Endothelial cell (in vitro differentiated cells): ENCODE results near the gene CABP2. TPM values are rescaled to one million over a fixed set of nuclear protein-coding genes. Genes with fewer than 3 reads are reported as not detected.
"Not testable (repeated sequence)": the region's sequence is repeated elsewhere in the genome, so short reads cannot be mapped to it uniquely, and the experiment has no call there.

Experiments
- DNase-seq: peaks from one replicate; pipeline ENCODE4 v3.0.0; 2021; ENCODE audit warnings: low spot score
- H3K27ac Mint-ChIP-seq: one replicate; pipeline ENCODE4 v1.8.0; 2021; ENCODE audit warnings: mixed read lengths, inconsistent platforms; ENCODE audit not compliant: unreplicated experiment
- H3K27me3 Mint-ChIP-seq: one replicate; pipeline ENCODE4 v1.8.0; 2021; ENCODE audit warnings: mild to moderate bottlenecking, moderate library complexity, mixed read lengths, inconsistent platforms; ENCODE audit not compliant: unreplicated experiment
- H3K36me3 Mint-ChIP-seq: one replicate; pipeline ENCODE4 v1.8.0; 2021; ENCODE audit warnings: mild to moderate bottlenecking, low read depth, mixed read lengths, inconsistent platforms; ENCODE audit not compliant: unreplicated experiment
- H3K4me1 Mint-ChIP-seq: one replicate; pipeline ENCODE4 v1.8.0; 2021; ENCODE audit warnings: mild to moderate bottlenecking, mixed read lengths, inconsistent platforms; ENCODE audit not compliant: unreplicated experiment
- H3K4me3 Mint-ChIP-seq: one replicate; pipeline ENCODE4 v1.8.0; 2021; ENCODE audit warnings: mild to moderate bottlenecking, mixed read lengths, inconsistent platforms; ENCODE audit not compliant: unreplicated experiment
- H3K9me3 Mint-ChIP-seq: one replicate; pipeline ENCODE4 v1.8.0; 2021; ENCODE audit warnings: mixed read lengths, inconsistent platforms; ENCODE audit not compliant: unreplicated experiment
- total RNA-seq: library from RNA; stranded (reverse); fragmentation: NEBNext Ultra II Directional; extraction: Animal tissue kit (Norgen Biotek cat#: 25700); gene quantifications from one replicate; pipeline ENCODE4 v1.2.1, GENCODE V29; 2021; ENCODE audit not compliant: unreplicated experiment
- TF ChIP-seq, protein P1 (sequence below): fragments of 200-600 bp; sonication (generic); IDR thresholded peaks from one replicate; pipeline ENCODE4 v1.5.0; 2021; ENCODE audit warnings: antibody characterized with exemption; ENCODE audit not compliant: unreplicated experiment

The CABP2 gene
- total RNA-seq, 1 donor from 2014 or later: not detected

DNA sequence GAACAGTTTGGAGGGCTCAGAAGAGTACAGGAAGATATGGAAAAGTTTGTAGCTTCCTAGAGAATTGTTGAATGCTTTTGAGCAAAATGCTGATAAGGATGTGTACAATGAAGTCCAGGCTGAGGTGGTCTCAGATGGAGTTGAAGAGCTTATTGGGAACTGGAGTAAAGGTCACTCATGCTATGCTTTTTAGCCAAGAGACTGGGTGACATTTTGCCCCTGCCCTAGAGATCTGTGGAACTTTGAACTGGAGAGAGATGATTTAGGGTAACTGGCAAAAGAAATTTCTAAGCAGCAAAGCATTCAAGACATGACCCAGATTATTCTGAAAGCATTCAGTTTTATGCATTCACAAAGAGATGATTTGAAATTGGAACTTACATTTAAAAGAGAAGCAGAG lies 27.9 kb upstream of the CABP2 start:
- TF ChIP-seq, protein P1, sequence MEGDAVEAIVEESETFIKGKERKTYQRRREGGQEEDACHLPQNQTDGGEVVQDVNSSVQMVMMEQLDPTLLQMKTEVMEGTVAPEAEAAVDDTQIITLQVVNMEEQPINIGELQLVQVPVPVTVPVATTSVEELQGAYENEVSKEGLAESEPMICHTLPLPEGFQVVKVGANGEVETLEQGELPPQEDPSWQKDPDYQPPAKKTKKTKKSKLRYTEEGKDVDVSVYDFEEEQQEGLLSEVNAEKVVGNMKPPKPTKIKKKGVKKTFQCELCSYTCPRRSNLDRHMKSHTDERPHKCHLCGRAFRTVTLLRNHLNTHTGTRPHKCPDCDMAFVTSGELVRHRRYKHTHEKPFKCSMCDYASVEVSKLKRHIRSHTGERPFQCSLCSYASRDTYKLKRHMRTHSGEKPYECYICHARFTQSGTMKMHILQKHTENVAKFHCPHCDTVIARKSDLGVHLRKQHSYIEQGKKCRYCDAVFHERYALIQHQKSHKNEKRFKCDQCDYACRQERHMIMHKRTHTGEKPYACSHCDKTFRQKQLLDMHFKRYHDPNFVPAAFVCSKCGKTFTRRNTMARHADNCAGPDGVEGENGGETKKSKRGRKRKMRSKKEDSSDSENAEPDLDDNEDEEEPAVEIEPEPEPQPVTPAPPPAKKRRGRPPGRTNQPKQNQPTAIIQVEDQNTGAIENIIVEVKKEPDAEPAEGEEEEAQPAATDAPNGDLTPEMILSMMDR: no peak
- H3K27ac Mint-ChIP-seq: no peak overlapping the region
- no peaks in the 10 kb centered on the region for H3K4me1 Mint-ChIP-seq
- peaks cover 13% of the 10 kb centered on the region for H3K9me3 Mint-ChIP-seq
- no peaks in the 10 kb centered on the region for H3K36me3 Mint-ChIP-seq
- no peak for DNase-seq
- H3K27me3 Mint-ChIP-seq: no peaks in the 10 kb centered on the region
- H3K4me3 Mint-ChIP-seq: no peak overlapping the region

DNA sequence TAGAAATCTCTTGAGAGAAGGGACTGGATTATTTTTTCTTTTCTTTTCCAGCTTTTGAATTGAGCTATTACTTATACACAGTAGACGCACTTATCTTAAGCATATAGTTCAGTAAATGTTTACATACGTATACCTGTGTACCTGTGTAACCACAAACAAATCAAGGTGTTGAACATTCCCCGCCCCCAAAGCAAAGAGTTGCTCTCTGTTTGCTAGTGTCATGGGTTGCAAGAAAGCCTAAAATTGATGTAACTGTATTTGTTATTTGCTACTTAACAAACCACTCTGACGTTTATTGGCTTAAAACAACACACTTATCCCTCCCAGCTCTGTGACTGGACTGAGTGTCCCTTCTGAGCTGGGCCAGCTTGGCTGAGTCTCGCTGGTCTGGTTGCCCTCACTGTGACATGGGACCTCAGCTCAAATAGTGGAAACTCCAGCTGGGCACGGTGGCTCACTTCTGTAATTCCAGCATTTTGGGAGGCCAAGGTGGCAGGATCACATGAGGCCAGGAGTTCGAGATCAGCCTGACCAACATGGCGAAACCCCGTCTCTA lies 25.4 kb upstream of the CABP2 start:
- Mint-ChIP-seq H3K4me1 (no peaks in the 10 kb centered on the region), H3K27ac (no peak overlapping the region), H3K36me3 (no peaks in the 10 kb centered on the region), H3K27me3 (no peaks in the 10 kb centered on the region), H3K4me3 (no peak overlapping the region), H3K9me3 (peaks cover 13% of the 10 kb centered on the region)
- TF ChIP-seq, protein P1: no peak
- DNase-seq: no peak

DNA sequence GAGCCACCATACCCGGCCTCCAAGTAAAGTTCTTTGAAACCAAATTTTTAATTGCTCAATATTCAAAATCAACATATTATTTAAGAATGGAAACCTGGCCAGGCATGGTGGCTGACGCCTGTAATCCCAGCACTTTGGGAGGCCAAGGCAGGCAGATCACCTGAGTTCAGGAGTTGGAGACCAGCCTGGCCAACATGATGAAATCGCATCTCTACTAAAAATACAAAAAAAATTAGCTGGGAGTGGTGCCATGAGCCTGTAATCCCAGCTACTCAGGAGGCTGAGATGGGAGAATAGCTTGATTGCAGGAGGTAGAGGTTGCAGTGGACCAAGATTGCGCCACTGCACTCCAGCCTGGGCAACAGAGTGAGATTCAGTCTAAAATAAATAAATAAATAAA lies 24.9 kb upstream of the CABP2 start:
- H3K9me3 Mint-ChIP-seq: peaks cover 13% of the 10 kb centered on the region
- not testable (repeated sequence) for DNase-seq, H3K36me3 Mint-ChIP-seq, H3K27me3 Mint-ChIP-seq, H3K4me3 Mint-ChIP-seq, H3K4me1 Mint-ChIP-seq, H3K27ac Mint-ChIP-seq

DNA sequence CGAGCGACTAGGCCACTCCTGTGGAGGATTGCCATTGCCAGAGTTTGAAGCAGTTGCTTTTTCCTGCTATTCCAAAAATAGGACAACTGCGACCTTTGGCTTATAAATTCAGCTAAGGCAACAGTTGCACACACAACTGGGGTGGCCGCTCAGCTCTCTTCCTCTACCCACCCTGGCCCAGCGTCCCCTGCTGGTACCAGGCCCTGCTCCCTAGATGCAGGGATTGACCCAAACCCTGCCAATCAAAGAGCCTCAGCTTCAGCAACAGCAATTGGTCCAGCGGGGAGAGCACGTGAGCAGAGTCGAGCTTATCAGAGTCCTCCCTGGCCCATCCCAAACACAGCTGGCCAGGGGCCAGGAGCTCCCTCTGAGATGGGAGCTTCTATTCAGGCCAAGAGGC lies 22.0 kb upstream of the CABP2 start:
- Mint-ChIP-seq H3K27me3 (peaks cover 5% of the 10 kb centered on the region), H3K4me1 (no peaks in the 10 kb centered on the region), H3K9me3 (no peaks in the 10 kb centered on the region), H3K36me3 (no peaks in the 10 kb centered on the region), H3K4me3 (no peak overlapping the region), H3K27ac (no peak overlapping the region)
- TF ChIP-seq, protein P1: no peak
- DNase-seq: no peak

DNA sequence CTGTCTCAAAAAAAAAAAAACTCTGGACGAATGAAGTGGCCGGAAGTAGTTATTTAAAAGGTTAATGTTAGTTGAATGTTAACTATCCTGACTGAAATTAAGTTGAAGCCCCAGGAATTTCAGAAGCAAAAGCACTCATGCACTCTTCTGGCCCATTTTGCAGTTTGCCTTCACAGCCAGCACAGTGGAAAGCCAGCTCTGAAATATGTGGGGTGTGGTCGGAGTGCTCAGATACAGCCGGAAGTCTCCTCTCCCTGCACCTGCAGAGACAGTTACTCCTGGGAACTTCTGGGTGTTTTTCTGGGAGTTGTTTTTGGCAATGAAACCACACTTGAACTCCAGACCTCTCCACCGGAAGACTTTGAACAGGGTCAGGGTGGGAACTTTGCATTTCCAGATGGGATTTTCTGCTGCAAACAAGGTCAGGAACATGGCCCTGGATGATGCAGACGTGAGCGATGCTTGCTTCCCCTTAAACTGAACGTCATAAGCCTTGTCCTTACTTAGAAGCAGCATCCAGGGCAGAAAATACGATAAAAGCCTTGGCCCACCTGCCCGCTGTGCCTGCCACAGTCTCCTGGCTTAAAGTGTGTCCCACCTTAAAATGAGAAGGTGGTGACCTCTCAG lies 21.5 kb upstream of the CABP2 start:
- Mint-ChIP-seq H3K4me1 (no peaks in the 10 kb centered on the region), H3K27ac (no peak overlapping the region), H3K9me3 (no peaks in the 10 kb centered on the region), H3K4me3 (no peak overlapping the region), H3K27me3 (peaks cover 5% of the 10 kb centered on the region), H3K36me3 (no peaks in the 10 kb centered on the region)
- TF ChIP-seq, protein P1: no peak
- DNase-seq: no peak
